ENCODE measurements around the gene ADAM11. TPM values are rescaled to one million over a fixed set of nuclear protein-coding genes. Genes with fewer than 3 reads are reported as not detected.
"Not testable (repeated sequence)": the region's sequence is repeated elsewhere in the genome, so short reads cannot be mapped to it uniquely, and the experiment has no call there.

ADAM11 gene
- total RNA-seq, 4 donors from 2014 or later: 1.5 to 2.5 (median 2.3) TPM; not detected in 1

DNA sequence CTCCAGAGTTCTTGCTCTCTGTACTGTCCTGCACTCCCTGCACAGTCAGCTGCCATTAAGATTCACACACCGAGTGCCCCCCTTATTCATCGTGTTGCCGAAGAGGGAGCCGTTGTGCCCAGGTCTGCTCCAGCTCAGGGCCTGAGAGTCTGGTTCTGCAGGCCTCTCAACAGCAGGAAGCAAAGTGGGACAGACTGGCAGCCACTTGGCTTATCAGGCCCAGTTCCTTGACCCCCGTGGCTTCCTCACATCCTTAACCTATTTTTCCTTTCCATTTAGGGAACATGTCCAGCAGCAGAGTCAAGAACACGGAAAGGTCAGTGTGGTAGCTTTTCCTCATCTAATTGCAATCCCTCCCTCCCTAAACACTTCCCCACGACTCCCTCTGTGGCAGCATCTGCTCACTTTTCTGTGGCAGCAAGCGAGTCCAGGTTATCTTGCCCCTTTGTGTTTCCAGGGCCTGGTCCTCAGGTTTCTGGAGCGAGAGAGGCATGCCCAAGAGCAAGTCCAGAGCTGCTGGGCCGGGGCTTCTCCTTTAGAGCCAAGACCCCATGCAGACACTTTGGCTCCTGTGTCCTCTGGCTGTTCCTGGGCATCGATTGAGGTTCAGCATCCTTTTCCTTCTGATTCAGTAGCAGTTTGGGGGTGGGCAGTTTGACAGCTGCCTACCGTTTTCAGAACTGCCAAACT is 22.1 kb upstream of the ADAM11 start:
- intact Hi-C loops (cut with DNase I; ENCODE audit: low total_unique reads): no loop called here
- DNase-seq (ENCODE audit: low spot score in 2 of 2): no peak
- 90 to 94% methylated on average over 12 of the region's 12 CpGs for WGBS, 2 donors
- H3K4me3 ChIP-seq (ENCODE audit: low read depth, poor library complexity, severe bottlenecking): no peak overlapping the region
- TF ChIP-seq, protein P1, sequence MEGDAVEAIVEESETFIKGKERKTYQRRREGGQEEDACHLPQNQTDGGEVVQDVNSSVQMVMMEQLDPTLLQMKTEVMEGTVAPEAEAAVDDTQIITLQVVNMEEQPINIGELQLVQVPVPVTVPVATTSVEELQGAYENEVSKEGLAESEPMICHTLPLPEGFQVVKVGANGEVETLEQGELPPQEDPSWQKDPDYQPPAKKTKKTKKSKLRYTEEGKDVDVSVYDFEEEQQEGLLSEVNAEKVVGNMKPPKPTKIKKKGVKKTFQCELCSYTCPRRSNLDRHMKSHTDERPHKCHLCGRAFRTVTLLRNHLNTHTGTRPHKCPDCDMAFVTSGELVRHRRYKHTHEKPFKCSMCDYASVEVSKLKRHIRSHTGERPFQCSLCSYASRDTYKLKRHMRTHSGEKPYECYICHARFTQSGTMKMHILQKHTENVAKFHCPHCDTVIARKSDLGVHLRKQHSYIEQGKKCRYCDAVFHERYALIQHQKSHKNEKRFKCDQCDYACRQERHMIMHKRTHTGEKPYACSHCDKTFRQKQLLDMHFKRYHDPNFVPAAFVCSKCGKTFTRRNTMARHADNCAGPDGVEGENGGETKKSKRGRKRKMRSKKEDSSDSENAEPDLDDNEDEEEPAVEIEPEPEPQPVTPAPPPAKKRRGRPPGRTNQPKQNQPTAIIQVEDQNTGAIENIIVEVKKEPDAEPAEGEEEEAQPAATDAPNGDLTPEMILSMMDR (IDR thresholded peaks at IDR 0.05): no peak
- TF ChIP-seq POLR2A (IDR thresholded peaks at IDR 0.05): no peak

DNA sequence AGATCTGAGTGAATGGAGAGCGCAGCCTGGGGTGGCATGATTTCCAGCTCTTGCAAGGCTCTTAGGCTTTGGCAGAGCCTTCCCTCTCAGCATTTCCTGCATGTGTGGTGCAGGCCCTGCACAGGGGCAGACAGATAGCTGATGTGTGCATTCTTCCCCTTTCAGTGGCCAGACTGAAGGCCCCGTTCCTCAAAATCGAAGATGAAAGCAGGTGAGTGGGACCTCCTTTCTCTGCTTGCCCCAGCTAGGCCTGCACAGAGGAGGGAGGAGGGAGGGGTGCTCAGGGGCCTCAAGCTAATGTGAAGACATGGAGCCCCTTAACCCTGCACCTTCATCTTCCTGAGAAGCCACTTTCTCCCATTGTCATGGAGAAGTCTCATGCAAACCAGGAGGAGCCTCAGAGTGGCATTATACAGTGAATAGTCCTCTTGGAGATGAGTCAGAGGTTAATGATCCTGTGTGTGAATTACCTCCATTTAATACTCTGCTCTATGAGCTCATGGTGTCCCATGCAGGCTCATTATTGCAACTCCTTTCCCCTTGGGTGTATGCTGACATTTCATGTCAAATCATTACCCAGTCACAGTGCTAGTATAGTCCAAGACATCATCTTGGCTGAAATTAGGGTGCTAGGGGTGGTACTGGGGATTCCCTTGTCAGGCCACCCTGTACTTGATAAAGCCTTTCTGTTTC is 20.4 kb upstream of the ADAM11 start:
- TF ChIP-seq, protein P1 (IDR thresholded peaks at IDR 0.05): no peak
- TF ChIP-seq POLR2A (IDR thresholded peaks at IDR 0.05): no peak
- no peak for DNase-seq (ENCODE audit: low spot score in 2 of 2)
- 79 to 80% methylated on average over 3 of the region's 3 CpGs for WGBS, 2 donors
- intact Hi-C loops (cut with DNase I; ENCODE audit: low total_unique reads): no loop called here
- H3K4me3 ChIP-seq (ENCODE audit: low read depth, poor library complexity, severe bottlenecking): no peak overlapping the region

DNA sequence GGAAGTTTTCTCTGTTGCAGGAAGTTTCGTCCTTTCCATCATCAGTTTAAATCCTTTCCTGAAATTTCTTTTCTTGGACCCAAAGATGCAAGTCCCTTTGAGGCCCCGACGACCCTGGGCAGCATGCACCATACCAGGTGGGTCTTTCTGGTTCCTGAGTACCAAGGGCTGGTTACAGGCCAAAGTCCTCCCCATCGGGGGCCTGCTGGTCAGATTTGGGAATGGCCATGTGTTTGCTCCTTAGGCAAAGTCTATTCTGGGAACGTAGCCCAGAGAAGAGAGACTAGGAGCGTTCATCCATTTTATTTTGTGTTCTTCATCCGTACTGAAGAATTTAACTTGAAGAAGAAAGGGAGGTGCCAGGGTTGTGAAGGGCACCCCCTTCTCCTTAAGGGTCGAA is 17.5 kb upstream of the ADAM11 start:
- no peak overlapping the region for H3K4me3 ChIP-seq (ENCODE audit: low read depth, poor library complexity, severe bottlenecking)
- no peak for TF ChIP-seq POLR2A (IDR thresholded peaks at IDR 0.05)
- TF ChIP-seq, protein P1 (IDR thresholded peaks at IDR 0.05): no peak
- intact Hi-C loops (cut with DNase I; ENCODE audit: low total_unique reads): no loop called here
- 93 to 94% methylated on average over 8 of the region's 8 CpGs for WGBS, 2 donors
- DNase-seq (ENCODE audit: low spot score in 2 of 2): no peak

DNA sequence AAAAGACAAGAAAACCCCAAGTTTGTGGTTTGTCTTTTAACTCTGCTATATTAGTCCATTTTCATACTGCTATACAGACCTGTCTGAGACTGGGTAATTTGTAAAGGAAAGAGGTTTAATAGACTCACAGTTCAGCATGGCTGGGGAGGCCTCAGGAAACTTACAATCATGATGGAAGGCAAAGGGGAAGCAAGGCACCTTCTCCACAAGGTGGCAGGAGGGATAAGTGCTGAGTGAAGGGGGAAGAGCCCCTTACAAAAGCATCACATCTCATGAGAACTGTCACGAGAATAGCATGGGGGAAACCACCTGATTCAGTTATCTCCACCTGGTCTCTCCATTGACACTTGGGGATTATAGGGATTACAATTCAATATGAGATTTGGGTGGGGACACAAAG is 13.5 kb upstream of the ADAM11 start:
- TF ChIP-seq, protein P1 (IDR thresholded peaks at IDR 0.05): no peak
- TF ChIP-seq POLR2A (IDR thresholded peaks at IDR 0.05): no peak
- intact Hi-C loops (cut with DNase I; ENCODE audit: low total_unique reads): no loop called here
- no peak overlapping the region for H3K4me3 ChIP-seq (ENCODE audit: low read depth, poor library complexity, severe bottlenecking)
- DNase-seq (ENCODE audit: low spot score in 2 of 2): no peak
- WGBS, 2 donors: 81 to 94% methylated on average over 1 of the region's 1 CpG

DNA sequence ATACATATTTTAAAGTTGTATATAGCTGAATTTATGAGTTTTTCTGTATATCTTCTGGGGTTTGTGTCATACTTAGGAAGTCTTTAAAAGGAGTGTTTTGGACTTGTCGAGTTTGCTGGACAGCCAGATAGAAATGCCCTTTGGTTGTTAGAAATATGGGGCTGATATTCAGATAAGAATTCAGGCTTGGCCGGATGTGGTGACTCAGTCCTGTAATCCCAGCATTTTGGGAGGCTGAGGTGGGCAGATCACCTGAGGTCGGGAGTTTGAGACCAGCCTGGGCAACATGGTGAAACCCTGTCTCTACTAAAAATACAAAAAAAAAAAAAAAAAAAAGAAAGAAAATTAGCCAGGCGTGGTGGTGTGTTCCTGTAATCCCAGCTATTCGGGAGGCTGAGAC is 13.1 kb upstream of the ADAM11 start:
- 89 to 96% methylated on average over 5 of the region's 5 CpGs for WGBS, 2 donors
- intact Hi-C loops (cut with DNase I; ENCODE audit: low total_unique reads); H3K4me3 ChIP-seq (ENCODE audit: low read depth, poor library complexity, severe bottlenecking); DNase-seq (ENCODE audit: low spot score in 2 of 2): not testable (repeated sequence)

DNA sequence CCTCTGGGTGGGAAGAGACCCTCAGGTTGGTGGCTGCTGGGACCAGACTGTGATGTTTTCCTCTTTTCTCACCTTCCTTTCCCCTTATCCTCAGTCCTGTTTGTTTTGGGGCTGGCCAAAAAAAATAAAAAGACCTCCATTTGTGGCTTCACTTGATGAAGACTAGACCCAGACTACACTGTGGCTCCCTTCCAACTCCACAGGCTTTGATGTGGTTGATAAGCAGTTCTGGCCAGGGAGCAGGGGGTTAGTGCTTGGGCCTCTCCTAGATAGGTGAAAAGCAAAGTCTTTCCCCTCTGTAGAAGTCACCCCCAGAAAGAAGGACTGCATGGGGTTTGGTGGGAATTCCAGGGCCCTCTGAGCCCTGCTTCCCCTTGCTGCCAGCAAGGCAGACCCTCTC is 11.2 kb upstream of the ADAM11 start:
- no peak for TF ChIP-seq POLR2A (IDR thresholded peaks at IDR 0.05)
- TF ChIP-seq, protein P1 (IDR thresholded peaks at IDR 0.05): no peak
- intact Hi-C loops (cut with DNase I; ENCODE audit: low total_unique reads): no loop called here
- no peak overlapping the region for H3K4me3 ChIP-seq (ENCODE audit: low read depth, poor library complexity, severe bottlenecking)
- DNase-seq (ENCODE audit: low spot score in 2 of 2): no peak
